ENCODE results near the gene SAMD10. TPM values are rescaled to one million over a fixed set of nuclear protein-coding genes. Genes with fewer than 3 reads are reported as not detected.
"Not testable (repeated sequence)": the region's sequence is repeated elsewhere in the genome, so short reads cannot be mapped to it uniquely, and the experiment has no call there.

SAMD10 gene
- total RNA-seq, 1 experiment from 2014 or later, result 2.6 TPM

- no peak for DNase-seq (ENCODE audit: extremely low read depth, low read depth)
These were observed 35.1 kb downstream of the SAMD10 start for GRCh38 chr20:63944078-63944941.

- DNase-seq (ENCODE audit: extremely low read depth, low read depth), result no peak
These were observed 35.7 kb downstream of the SAMD10 start for GRCh38 chr20:63943808-63944077.

- DNase-seq (ENCODE audit: extremely low read depth, low read depth), result no peak
These were observed 36.3 kb downstream of the SAMD10 start for GRCh38 chr20:63942969-63943807.

- peak; percentile 75 for DNase-seq (ENCODE audit: extremely low read depth, low read depth)
These were observed 37.0 kb downstream of the SAMD10 start for GRCh38 chr20:63942250-63942951.

- peak; percentile 87 for DNase-seq (ENCODE audit: extremely low read depth, low read depth)
These were observed 38.0 kb downstream of the SAMD10 start for GRCh38 chr20:63941282-63942081.

GRCh38 chr20:63940472-63941266, 38.8 kb downstream of the SAMD10 start:
- no peak for DNase-seq (ENCODE audit: extremely low read depth, low read depth)

- no peak for DNase-seq (ENCODE audit: extremely low read depth, low read depth)
These were observed 39.4 kb downstream of the SAMD10 start for GRCh38 chr20:63940071-63940471.

- DNase-seq (ENCODE audit: extremely low read depth, low read depth), result no peak
These were observed 40.1 kb downstream of the SAMD10 start for GRCh38 chr20:63939061-63939935.

GRCh38 chr20:63937596-63937995, 41.8 kb downstream of the SAMD10 start:
- no peak for DNase-seq (ENCODE audit: extremely low read depth, low read depth)

- no peak for DNase-seq (ENCODE audit: extremely low read depth, low read depth)
These were observed 44.0 kb downstream of the SAMD10 start for GRCh38 chr20:63935447-63935846.

GRCh38 chr20:63934271-63935068, 45.0 kb downstream of the SAMD10 start:
- no peak for DNase-seq (ENCODE audit: extremely low read depth, low read depth)

GRCh38 chr20:63933646-63934045, 45.8 kb downstream of the SAMD10 start:
- no peak for DNase-seq (ENCODE audit: extremely low read depth, low read depth)

- DNase-seq (ENCODE audit: extremely low read depth, low read depth), result no peak
These were observed 46.8 kb downstream of the SAMD10 start for GRCh38 chr20:63932606-63933160.

- no peak for DNase-seq (ENCODE audit: extremely low read depth, low read depth)
These were observed 47.7 kb downstream of the SAMD10 start for GRCh38 chr20:63931735-63932134.

GRCh38 chr20:63930971-63931553, 48.4 kb downstream of the SAMD10 start:
- DNase-seq (ENCODE audit: extremely low read depth, low read depth), result no peak

GRCh38 chr20:63929473-63929883, 50.0 kb downstream of the SAMD10 start:
- DNase-seq (ENCODE audit: extremely low read depth, low read depth), result not testable (repeated sequence)

GRCh38 chr20:63929071-63929470, 50.4 kb downstream of the SAMD10 start:
- no peak for DNase-seq (ENCODE audit: extremely low read depth, low read depth)
